Right lung (tissue), 5 donors: ENCODE measurements around the gene ATP1A4. TPM values are rescaled to one million over a fixed set of nuclear protein-coding genes. Genes with fewer than 3 reads are reported as not detected.

Experiments
- DNase-seq, 2 donors: peaks; one replicate each; pipeline ENCODE4 v3.0.0-alpha.2; 2013
- polyA plus RNA-seq, 5 donors: library from polyadenylated mRNA; unstranded; fragments of 120-200 nt; gene quantifications; one replicate each; pipeline versions ENCODE4 v1.2.1 to v1.2.3, GENCODE V29; 2013; ENCODE audit warnings: inconsistent platforms in 1 of 5, low replicate concordance in 1 of 5; ENCODE audit not compliant: insufficient read length in 5 of 5, insufficient read depth in 1 of 5

Gene ATP1A4
- polyA plus RNA-seq, 5 donors, result 0.15 to 0.24 (median 0.22) TPM; not detected in 1

- no peak for DNase-seq
Observed at GRCh38 chr1:160171980-160172379, 20.6 kb downstream of the ATP1A4 start.

- no peak for DNase-seq
Observed at GRCh38 chr1:160177231-160177630, 25.8 kb downstream of the ATP1A4 start.

GRCh38 chr1:160177667-160178066, 26.3 kb downstream of the ATP1A4 start:
- DNase-seq, result no peak

- DNase-seq, result no peak
Observed at GRCh38 chr1:160178731-160179130, 27.3 kb downstream of the ATP1A4 start.

- no peak for DNase-seq
Observed at GRCh38 chr1:160179336-160179735, 27.9 kb downstream of the ATP1A4 start.

GRCh38 chr1:160186246-160186645, 34.8 kb downstream of the ATP1A4 start:
- no peak for DNase-seq

- DNase-seq, result no peak
Observed at GRCh38 chr1:160186729-160187128, 35.3 kb downstream of the ATP1A4 start.

GRCh38 chr1:160187407-160187806, 36.0 kb downstream of the ATP1A4 start:
- no peak for DNase-seq

- no peak for DNase-seq
Observed at GRCh38 chr1:160188341-160188740, 36.9 kb downstream of the ATP1A4 start.

GRCh38 chr1:160189649-160190625, 38.5 kb downstream of the ATP1A4 start, which contains the start of gene CASQ1:
Gene CASQ1, plus strand, starts transcription at chr1:160190575. Its CDS starts 177 bp downstream, at chr1:160190752.
- DNase-seq, result peak in 1 of 2 donors; percentile 43

GRCh38 chr1:160191756-160192155, 40.4 kb downstream of the ATP1A4 start:
- DNase-seq, result no peak

GRCh38 chr1:160192234-160192633, 40.8 kb downstream of the ATP1A4 start:
- no peak for DNase-seq

GRCh38 chr1:160193091-160193819, 41.9 kb downstream of the ATP1A4 start:
- DNase-seq, result peak; percentile 76 to 88

- DNase-seq, result no peak
Observed at GRCh38 chr1:160193832-160194736, 42.7 kb downstream of the ATP1A4 start.

GRCh38 chr1:160194737-160195059, 43.3 kb downstream of the ATP1A4 start:
- no peak for DNase-seq

- DNase-seq, result no peak
Observed at GRCh38 chr1:160196143-160196542, 44.7 kb downstream of the ATP1A4 start.

GRCh38 chr1:160197231-160197630, 45.8 kb downstream of the ATP1A4 start:
- DNase-seq, result no peak

- DNase-seq, result no peak
Observed at GRCh38 chr1:160200786-160201185, 49.4 kb downstream of the ATP1A4 start.

- no peak for DNase-seq
Observed at GRCh38 chr1:160204526-160205241, 53.3 kb downstream of the ATP1A4 start.

- DNase-seq, result peak; percentile 56 to 70
Observed at GRCh38 chr1:160205242-160206035, 54.0 kb downstream of the ATP1A4 start, which contains the start of gene PEA15. Gene PEA15, plus strand, starts transcription at chr1:160205384. Its CDS starts 6,161 bp downstream, at chr1:160211545.
